SK-N-SH (cell line): Measurements from ENCODE around the gene FRRS1L.

Experiments used
- CHD2 ChIP-seq: fragments of 150-350 bp; IDR thresholded peaks from 2 replicates; pipeline ENCODE4 v1.6.1; 2018; ENCODE audit warnings: low read length; ENCODE audit not compliant: partially characterized antibody
- EP300 ChIP-seq, 2 experiments: IDR thresholded peaks; 2 replicates each; pipeline versions ENCODE4 v1.4.0 to v1.6.1; 2012; ENCODE audit warnings: borderline replicate concordance in 1 of 2, low read depth in 1 of 2, low read length in 1 of 2
- EZH2phosphoT487 ChIP-seq: fragments of 200-600 bp; sonication (generic); IDR thresholded peaks from 2 replicates; pipeline ENCODE4 v1.6.1; 2017; ENCODE audit warnings: low read depth, mixed run types, mild to moderate bottlenecking, antibody characterized with exemption, moderate library complexity, borderline replicate concordance
- GATA2 ChIP-seq: sonication (generic); formaldehyde crosslinking; IDR thresholded peaks from 2 replicates; pipeline ENCODE4 v1.5.0; 2020; ENCODE audit warnings: mild to moderate bottlenecking, missing genetic modification reagents
- IRF3 ChIP-seq: fragments of 150-350 bp; IDR thresholded peaks from 2 replicates; pipeline ENCODE4 v1.6.1; 2016; ENCODE audit warnings: mild to moderate bottlenecking, low read depth, low read length
- RAD21 ChIP-seq: IDR thresholded peaks from 2 replicates; pipeline ENCODE4 v1.6.1; 2012; ENCODE audit warnings: mild to moderate bottlenecking, low read length
- RFX5 ChIP-seq: IDR thresholded peaks from 2 replicates; pipeline ENCODE4 v1.6.1; 2012; ENCODE audit warnings: mild to moderate bottlenecking, improper control_type of control experiment, low read length
- RXRA ChIP-seq: IDR thresholded peaks from 2 replicates; pipeline ENCODE4 v1.4.0; 2012; ENCODE audit warnings: low read depth, mild to moderate bottlenecking, borderline replicate concordance
- TAF1 ChIP-seq: IDR thresholded peaks from 2 replicates; pipeline ENCODE4 v1.6.1; 2012; ENCODE audit warnings: low read depth, mild to moderate bottlenecking, low read length, moderate library complexity, borderline replicate concordance
- USF2 ChIP-seq: fragments of 150-350 bp; IDR thresholded peaks from 2 replicates; pipeline ENCODE4 v1.6.1; 2017; ENCODE audit warnings: antibody characterized with exemption, low read length, low read depth, borderline replicate concordance
- TF ChIP-seq, protein P1 (sequence below): fragments of 200-600 bp; sonication (generic); IDR thresholded peaks from 2 replicates; pipeline ENCODE4 v1.6.1; 2017; ENCODE audit warnings: antibody characterized with exemption, mild to moderate bottlenecking, moderate library complexity
- TF ChIP-seq, protein P2 (sequence below): IDR thresholded peaks from 2 replicates; pipeline ENCODE4 v1.4.0; 2012; ENCODE audit warnings: low read depth

GRCh38 chr9:109214414-109214813 lies 47.4 kb upstream of the FRRS1L start:
- TF ChIP-seq TAF1 (no peak), EP300 (IDR thresholded peaks at IDR 0.05; ENCODE audit: borderline replicate concordance in 1 of 2, low read depth in 1 of 2, low read length in 1 of 2) (no peak), RAD21 (no peak), RFX5 (no peak), GATA2 (CRISPR knock-in tag) (no peak), EZH2phosphoT487 (no peak), USF2 (no peak), RXRA (no peak), CHD2 (no peak), IRF3 (no peak)
- TF ChIP-seq, protein P1, sequence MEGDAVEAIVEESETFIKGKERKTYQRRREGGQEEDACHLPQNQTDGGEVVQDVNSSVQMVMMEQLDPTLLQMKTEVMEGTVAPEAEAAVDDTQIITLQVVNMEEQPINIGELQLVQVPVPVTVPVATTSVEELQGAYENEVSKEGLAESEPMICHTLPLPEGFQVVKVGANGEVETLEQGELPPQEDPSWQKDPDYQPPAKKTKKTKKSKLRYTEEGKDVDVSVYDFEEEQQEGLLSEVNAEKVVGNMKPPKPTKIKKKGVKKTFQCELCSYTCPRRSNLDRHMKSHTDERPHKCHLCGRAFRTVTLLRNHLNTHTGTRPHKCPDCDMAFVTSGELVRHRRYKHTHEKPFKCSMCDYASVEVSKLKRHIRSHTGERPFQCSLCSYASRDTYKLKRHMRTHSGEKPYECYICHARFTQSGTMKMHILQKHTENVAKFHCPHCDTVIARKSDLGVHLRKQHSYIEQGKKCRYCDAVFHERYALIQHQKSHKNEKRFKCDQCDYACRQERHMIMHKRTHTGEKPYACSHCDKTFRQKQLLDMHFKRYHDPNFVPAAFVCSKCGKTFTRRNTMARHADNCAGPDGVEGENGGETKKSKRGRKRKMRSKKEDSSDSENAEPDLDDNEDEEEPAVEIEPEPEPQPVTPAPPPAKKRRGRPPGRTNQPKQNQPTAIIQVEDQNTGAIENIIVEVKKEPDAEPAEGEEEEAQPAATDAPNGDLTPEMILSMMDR = no peak
- TF ChIP-seq, protein P2, sequence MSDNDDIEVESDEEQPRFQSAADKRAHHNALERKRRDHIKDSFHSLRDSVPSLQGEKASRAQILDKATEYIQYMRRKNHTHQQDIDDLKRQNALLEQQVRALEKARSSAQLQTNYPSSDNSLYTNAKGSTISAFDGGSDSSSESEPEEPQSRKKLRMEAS = no peak
